HepG2 (cell line): ENCODE data around the gene NAA38. TPM values are rescaled to one million over a fixed set of nuclear protein-coding genes. Genes with fewer than 3 reads are reported as not detected.

Source experiments
- BCL6 ChIP-seq: IDR thresholded peaks from 2 replicates; pipeline ENCODE4 v1.6.1; 2016; ENCODE audit warnings: missing genetic modification reagents, missing compliant biosample characterization
- CSRNP1 ChIP-seq: sonication (generic); formaldehyde crosslinking; IDR thresholded peaks from 2 replicates; pipeline ENCODE4 v1.8.1; 2023; ENCODE audit warnings: mild to moderate bottlenecking, missing genetic modification reagents
- FOXM1 ChIP-seq: sonication (generic); formaldehyde crosslinking; IDR thresholded peaks from 2 replicates; pipeline ENCODE4 v1.5.0; 2020; ENCODE audit warnings: missing genetic modification reagents
- GLMP ChIP-seq: sonication (generic); formaldehyde crosslinking; IDR thresholded peaks from 2 replicates; pipeline ENCODE4 v1.9.0; 2021; ENCODE audit warnings: missing genetic modification reagents, mild to moderate bottlenecking, borderline replicate concordance
- HOXD1 ChIP-seq: sonication (generic); formaldehyde crosslinking; IDR thresholded peaks from 2 replicates; pipeline ENCODE4 v1.5.0; 2020; ENCODE audit warnings: missing genetic modification reagents
- MED8 ChIP-seq: sonication (generic); formaldehyde crosslinking; IDR thresholded peaks from 2 replicates; pipeline ENCODE4 v1.8.1; 2023; ENCODE audit warnings: mild to moderate bottlenecking, missing genetic modification reagents; ENCODE audit not compliant: insufficient replicate concordance
- NFIC ChIP-seq: IDR thresholded peaks from 2 replicates; pipeline ENCODE4 v1.6.1; 2012; ENCODE audit warnings: mild to moderate bottlenecking, low read length, inconsistent platforms
- NPAS2 ChIP-seq: sonication (generic); formaldehyde crosslinking; IDR thresholded peaks from 2 replicates; pipeline ENCODE4 v1.8.0; 2022; ENCODE audit warnings: mild to moderate bottlenecking, missing genetic modification reagents, borderline replicate concordance
- PCBP2 ChIP-seq: fragments of 200-400 bp; formaldehyde crosslinking; optimal IDR thresholded peaks from 2 replicates; pipeline ENCODE3; 2018; ENCODE audit warnings: low read length, low read depth; ENCODE audit not compliant: poor library complexity, severe bottlenecking
- PITX1 ChIP-seq: sonication (generic); formaldehyde crosslinking; IDR thresholded peaks from 2 replicates; pipeline ENCODE4 v1.5.1; 2020; ENCODE audit warnings: mild to moderate bottlenecking, missing genetic modification reagents
- RFXAP ChIP-seq: sonication (generic); formaldehyde crosslinking; IDR thresholded peaks from 2 replicates; pipeline ENCODE4 v1.4.0; 2020; ENCODE audit warnings: missing genetic modification reagents, borderline replicate concordance
- SIN3A ChIP-seq: IDR thresholded peaks from 2 replicates; pipeline ENCODE4 v1.6.1; 2011; ENCODE audit warnings: low read depth, mild to moderate bottlenecking, control low read depth, low read length, borderline replicate concordance
- SMARCC2 ChIP-seq: fragments of 450-650 bp; IDR thresholded peaks from 2 replicates; pipeline ENCODE4 v1.6.1; 2017; ENCODE audit warnings: antibody characterized with exemption, mild to moderate bottlenecking
- TP53 ChIP-seq: sonication (generic); formaldehyde crosslinking; conservative IDR thresholded peaks from 2 replicates; pipeline ENCODE4 v1.4.0; 2020; ENCODE audit warnings: missing genetic modification reagents
- ZBTB2 ChIP-seq: sonication (generic); formaldehyde crosslinking; IDR thresholded peaks from 2 replicates; pipeline ENCODE4 v1.8.0; 2022; ENCODE audit warnings: low read depth, missing genetic modification reagents
- ZNF430 ChIP-seq: sonication (generic); formaldehyde crosslinking; IDR thresholded peaks from 2 replicates; pipeline ENCODE4 v1.9.0; 2021; ENCODE audit warnings: mild to moderate bottlenecking, missing genetic modification reagents
- ZNF432 ChIP-seq: sonication (generic); formaldehyde crosslinking; IDR thresholded peaks from 2 replicates; pipeline ENCODE4 v1.5.0; 2020; ENCODE audit warnings: missing genetic modification reagents, mild to moderate bottlenecking, borderline replicate concordance
- ZNF451 ChIP-seq: sonication (generic); formaldehyde crosslinking; IDR thresholded peaks from 2 replicates; pipeline ENCODE4 v1.5.0; 2020; ENCODE audit warnings: mild to moderate bottlenecking, missing genetic modification reagents
- ZNF547 ChIP-seq: sonication (generic); formaldehyde crosslinking; IDR thresholded peaks from 2 replicates; pipeline ENCODE4 v1.5.1; 2020; ENCODE audit warnings: mild to moderate bottlenecking, missing genetic modification reagents
- ZNF556 ChIP-seq: sonication (generic); formaldehyde crosslinking; IDR thresholded peaks from 2 replicates; pipeline ENCODE4 v1.4.0; 2020; ENCODE audit warnings: mild to moderate bottlenecking, missing genetic modification reagents, borderline replicate concordance
- ZNF607 ChIP-seq: sonication (generic); formaldehyde crosslinking; IDR thresholded peaks from 2 replicates; pipeline ENCODE4 v1.5.1; 2020; ENCODE audit warnings: missing genetic modification reagents, mild to moderate bottlenecking, borderline replicate concordance
- ZNF850 ChIP-seq: sonication (generic); formaldehyde crosslinking; conservative IDR thresholded peaks from 2 replicates; pipeline ENCODE4 v1.9.0; 2021; ENCODE audit warnings: mild to moderate bottlenecking, missing genetic modification reagents
- polyA plus RNA-seq, 8 experiments: library from polyadenylated mRNA; depleted of rRNA in 3 of 8; stranded (reverse) in 7 of 8; unstranded in 1 of 8; fragments of >200 nt; fragmentation: Illumina TruSeq in 4 of 8; extraction: Trizol in 4 of 8; gene quantifications; 2 replicates each; pipeline versions ENCODE4 v1.2.1 to v1.2.3, GENCODE V29; 2011 to 2016; ENCODE audit warnings: low read depth in 4 of 8, missing spikeins in 1 of 8, mixed read lengths in 1 of 8; ENCODE audit not compliant: insufficient read depth in 1 of 8
- total RNA-seq, 5 experiments: library from RNA; depleted of rRNA; stranded (reverse); fragments of >200 nt; fragmentation: Illumina TruSeq; extraction: Trizol; gene quantifications; 2 replicates each; pipeline ENCODE4 v1.2.3, GENCODE V29; 2016; ENCODE audit warnings: low read depth in 1 of 5
- TF ChIP-seq, protein P1 (sequence below): sonication (generic); formaldehyde crosslinking; IDR thresholded peaks from 2 replicates; pipeline ENCODE4 v1.4.0; 2020; ENCODE audit warnings: missing genetic modification reagents
- TF ChIP-seq, protein P2 (sequence below): sonication (generic); formaldehyde crosslinking; IDR thresholded peaks from 2 replicates; pipeline ENCODE4 v1.5.0; 2020; ENCODE audit warnings: mild to moderate bottlenecking, low read depth, missing genetic modification reagents, borderline replicate concordance

Gene NAA38
- total and polyA plus RNA-seq, 2 of the 13 experiments (the other 11 are each of a cell fraction or from before 2014, with no cell fraction given), result 46.9 to 91.6 TPM

GRCh38 chr17:7851438-7852261 lies 5.7 kb downstream of the NAA38 start (continued):
- TF ChIP-seq GLMP (CRISPR knock-in tag) (no peak), SMARCC2 (no peak), TP53 (no peak), ZNF556 (peak; percentile 45; the same call in 1 of the 2 replicates), NPAS2 (CRISPR knock-in tag) (no peak), ZNF547 (CRISPR knock-in tag) (no peak), RFXAP (CRISPR knock-in tag) (peak; percentile 29; the same call in 1 of the 2 replicates), ZNF850 (CRISPR knock-in tag) (no peak), ZNF430 (CRISPR knock-in tag) (peak; percentile 55; the same call in 1 of the 2 replicates), NFIC (no peak), ZNF607 (CRISPR knock-in tag) (no peak), PITX1 (CRISPR knock-in tag) (no peak), SIN3A (no peak), CSRNP1 (CRISPR knock-in tag) (no peak), ZBTB2 (no peak), FOXM1 (no peak), ZNF432 (CRISPR knock-in tag) (no peak), ZNF451 (CRISPR knock-in tag) (no peak), MED8 (CRISPR knock-in tag) (no peak), BCL6 (CRISPR knock-in tag) (peak; percentile 30; the same call in 1 of the 2 replicates), PCBP2 (no peak), HOXD1 (CRISPR knock-in tag) (no peak)
- TF ChIP-seq, protein P1, sequence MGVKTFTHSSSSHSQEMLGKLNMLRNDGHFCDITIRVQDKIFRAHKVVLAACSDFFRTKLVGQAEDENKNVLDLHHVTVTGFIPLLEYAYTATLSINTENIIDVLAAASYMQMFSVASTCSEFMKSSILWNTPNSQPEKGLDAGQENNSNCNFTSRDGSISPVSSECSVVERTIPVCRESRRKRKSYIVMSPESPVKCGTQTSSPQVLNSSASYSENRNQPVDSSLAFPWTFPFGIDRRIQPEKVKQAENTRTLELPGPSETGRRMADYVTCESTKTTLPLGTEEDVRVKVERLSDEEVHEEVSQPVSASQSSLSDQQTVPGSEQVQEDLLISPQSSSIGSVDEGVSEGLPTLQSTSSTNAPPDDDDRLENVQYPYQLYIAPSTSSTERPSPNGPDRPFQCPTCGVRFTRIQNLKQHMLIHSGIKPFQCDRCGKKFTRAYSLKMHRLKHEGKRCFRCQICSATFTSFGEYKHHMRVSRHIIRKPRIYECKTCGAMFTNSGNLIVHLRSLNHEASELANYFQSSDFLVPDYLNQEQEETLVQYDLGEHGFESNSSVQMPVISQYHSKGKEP (CRISPR knock-in tag), result no peak
- TF ChIP-seq, protein P2, sequence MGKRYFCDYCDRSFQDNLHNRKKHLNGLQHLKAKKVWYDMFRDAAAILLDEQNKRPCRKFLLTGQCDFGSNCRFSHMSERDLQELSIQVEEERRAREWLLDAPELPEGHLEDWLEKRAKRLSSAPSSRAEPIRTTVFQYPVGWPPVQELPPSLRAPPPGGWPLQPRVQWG, result no peak
